T-helper 2 cell treated with Interferon-gamma antibody and Interleukin-4, amounts not matched to agents 5 μg/mL and 100 μg/mL, for 36 hours (primary cell): ENCODE results near the gene TANC1.

Experiments
- DNase-seq: peaks from one replicate; pipeline ENCODE4 v3.0.0; 2021; ENCODE audit warnings: low spot score
- H3K27ac Mint-ChIP-seq: one replicate; pipeline ENCODE4 v1.8.0; 2021; ENCODE audit warnings: mild to moderate bottlenecking, mixed read lengths
- H3K27me3 Mint-ChIP-seq: one replicate; pipeline ENCODE4 v1.8.0; 2021; ENCODE audit warnings: low read depth, mixed read lengths
- H3K36me3 Mint-ChIP-seq: one replicate; pipeline ENCODE4 v1.8.0; 2021; ENCODE audit warnings: low read depth, mixed read lengths
- H3K4me1 Mint-ChIP-seq: one replicate; pipeline ENCODE4 v1.8.0; 2021; ENCODE audit warnings: low read depth, mixed read lengths
- H3K4me3 Mint-ChIP-seq: one replicate; pipeline ENCODE4 v1.8.0; 2022; ENCODE audit warnings: mild to moderate bottlenecking, moderate library complexity, mixed read lengths
- H3K9me3 Mint-ChIP-seq: one replicate; pipeline ENCODE4 v1.8.0; 2021; ENCODE audit warnings: mixed read lengths

The TANC1 gene

DNA sequence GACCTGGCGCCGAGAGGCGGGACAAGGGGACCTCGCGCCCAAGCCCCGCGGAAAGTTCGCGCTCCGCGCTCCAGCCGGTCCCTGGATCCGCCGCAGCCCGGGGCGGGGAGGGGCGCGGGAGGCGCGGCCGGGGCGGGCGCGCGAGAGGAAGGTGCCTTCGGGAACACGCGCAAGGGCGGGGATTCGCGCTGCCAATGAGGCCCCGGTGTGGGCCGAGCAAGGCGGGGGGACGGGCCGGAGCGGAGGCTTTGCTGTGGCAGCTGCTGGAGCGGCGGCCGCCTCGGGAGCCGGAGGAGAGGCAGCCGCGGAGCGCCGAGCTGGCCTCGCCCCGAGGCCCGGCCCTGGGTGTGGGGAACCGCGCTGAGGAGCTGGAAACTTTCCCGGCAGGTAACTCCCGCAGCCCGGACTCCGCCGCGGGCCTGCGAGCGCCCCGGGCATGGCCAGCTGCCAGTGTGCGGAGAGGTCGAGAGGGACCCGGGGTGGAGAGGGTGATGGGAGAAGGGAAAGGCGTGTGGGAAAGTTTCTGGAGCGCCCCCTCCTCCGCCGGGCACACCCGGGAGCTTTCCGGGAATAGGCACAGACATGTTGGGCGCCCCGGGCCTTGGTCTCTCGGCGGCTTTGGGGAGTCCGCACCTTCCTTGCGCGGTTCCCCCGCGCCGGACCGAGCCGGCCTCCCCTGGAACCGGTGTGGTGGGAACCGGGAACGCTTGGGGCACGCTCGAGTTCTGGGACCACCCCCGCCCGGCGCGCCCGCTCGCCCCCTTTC is at the start of gene TANC1:
TSS of gene TANC1 (plus strand) at position 245 of the 766 bp plus-strand sequence. CDS start 97,271 bp downstream, outside the sequence.
- no peaks in the 10 kb centered on the region for H3K36me3 Mint-ChIP-seq
- peak; percentile 69 for DNase-seq
- H3K27ac Mint-ChIP-seq = no peak within 1 kb of the TSS
- H3K4me1 Mint-ChIP-seq = peaks cover 14% of the 10 kb centered on the region
- no peaks in the 10 kb centered on the region for H3K9me3 Mint-ChIP-seq
- H3K27me3 Mint-ChIP-seq = peaks cover 71% of the 10 kb centered on the region
- peak within 1 kb of the TSS; percentile 81 for H3K4me3 Mint-ChIP-seq

GRCh38 chr2:158921599-158922408 is 46.6 kb upstream of the TANC1 start:
- Mint-ChIP-seq H3K9me3 (no peaks in the 10 kb centered on the region), H3K4me3 (no peak overlapping the region), H3K4me1 (no peaks in the 10 kb centered on the region), H3K27me3 (no peaks in the 10 kb centered on the region), H3K36me3 (no peaks in the 10 kb centered on the region), H3K27ac (no peak overlapping the region)
- DNase-seq = no peak

DNA sequence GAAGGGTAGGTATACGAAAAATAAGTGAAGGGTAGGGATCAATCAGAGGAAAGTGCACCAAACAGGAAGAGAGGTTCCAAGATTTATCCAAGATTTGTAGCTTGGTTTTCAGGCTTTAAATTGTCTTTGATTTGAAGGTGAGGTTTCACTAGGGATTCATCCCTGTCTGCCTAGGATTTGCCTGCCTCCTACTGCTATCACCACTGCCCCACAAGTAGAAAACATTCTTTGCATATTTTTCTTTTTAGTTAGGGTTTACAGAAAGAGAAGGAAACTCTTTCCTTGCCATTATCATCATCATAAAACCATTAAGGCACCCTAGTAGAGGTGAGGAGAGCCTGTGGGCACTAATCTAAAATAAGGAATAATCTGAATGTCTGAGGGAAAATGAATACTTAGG is 45.8 kb upstream of the TANC1 start:
- Mint-ChIP-seq H3K9me3 (no peaks in the 10 kb centered on the region), H3K4me1 (no peaks in the 10 kb centered on the region), H3K27ac (no peak overlapping the region), H3K27me3 (no peaks in the 10 kb centered on the region), H3K4me3 (no peak overlapping the region), H3K36me3 (no peaks in the 10 kb centered on the region)
- DNase-seq = no peak

DNA sequence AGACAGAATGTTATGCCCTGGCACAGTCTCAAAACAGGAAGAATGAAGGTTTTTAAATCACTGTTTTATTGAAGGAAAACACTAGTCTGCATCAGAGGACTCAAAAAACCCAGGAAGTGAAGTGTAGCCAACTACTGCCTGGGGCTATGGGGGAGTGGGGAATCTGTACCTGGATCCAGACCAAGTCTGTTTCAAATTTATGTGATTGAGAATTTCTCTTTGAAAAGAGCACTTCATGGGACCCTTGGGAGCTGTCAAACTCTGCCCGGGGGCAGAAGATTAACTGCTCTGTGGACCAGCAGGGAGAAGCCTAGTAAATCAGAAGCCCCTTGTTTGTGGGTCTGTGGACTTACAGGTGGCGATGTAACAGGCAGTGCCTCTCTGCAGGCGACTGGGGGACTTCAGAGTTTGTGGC is 45.3 kb upstream of the TANC1 start:
- Mint-ChIP-seq H3K27ac (no peak overlapping the region), H3K4me3 (no peak overlapping the region), H3K9me3 (no peaks in the 10 kb centered on the region), H3K4me1 (no peaks in the 10 kb centered on the region), H3K27me3 (no peaks in the 10 kb centered on the region), H3K36me3 (no peaks in the 10 kb centered on the region)
- no peak for DNase-seq

DNA sequence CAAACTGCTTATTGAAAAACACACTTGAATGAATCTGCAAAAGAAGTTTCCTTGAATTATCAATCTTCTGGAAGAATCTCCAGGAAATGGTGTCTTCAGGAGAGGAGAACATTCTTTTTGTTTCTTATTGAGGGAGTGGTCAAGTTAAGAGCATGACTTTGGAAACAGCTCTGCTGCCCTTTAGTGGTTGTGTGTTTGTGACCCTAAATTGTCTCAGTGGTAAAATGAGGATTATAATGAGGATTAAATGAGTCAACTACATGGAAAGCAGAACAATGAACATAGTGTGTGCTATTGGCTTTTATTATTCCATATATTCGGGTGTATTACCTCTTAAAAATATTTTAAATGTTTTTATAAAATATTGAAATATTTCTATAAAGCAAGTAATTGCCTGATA is 44.8 kb upstream of the TANC1 start:
- H3K9me3 Mint-ChIP-seq = no peaks in the 10 kb centered on the region
- DNase-seq = no peak
- H3K27ac Mint-ChIP-seq = no peak overlapping the region
- H3K4me1 Mint-ChIP-seq = no peaks in the 10 kb centered on the region
- no peaks in the 10 kb centered on the region for H3K36me3 Mint-ChIP-seq
- no peak overlapping the region for H3K4me3 Mint-ChIP-seq
- no peaks in the 10 kb centered on the region for H3K27me3 Mint-ChIP-seq

GRCh38 chr2:158926478-158926948 is 41.9 kb upstream of the TANC1 start:
- Mint-ChIP-seq H3K4me3 (no peak overlapping the region), H3K9me3 (no peaks in the 10 kb centered on the region), H3K27ac (no peak overlapping the region), H3K36me3 (no peaks in the 10 kb centered on the region), H3K4me1 (no peaks in the 10 kb centered on the region), H3K27me3 (no peaks in the 10 kb centered on the region)
- DNase-seq = no peak

DNA sequence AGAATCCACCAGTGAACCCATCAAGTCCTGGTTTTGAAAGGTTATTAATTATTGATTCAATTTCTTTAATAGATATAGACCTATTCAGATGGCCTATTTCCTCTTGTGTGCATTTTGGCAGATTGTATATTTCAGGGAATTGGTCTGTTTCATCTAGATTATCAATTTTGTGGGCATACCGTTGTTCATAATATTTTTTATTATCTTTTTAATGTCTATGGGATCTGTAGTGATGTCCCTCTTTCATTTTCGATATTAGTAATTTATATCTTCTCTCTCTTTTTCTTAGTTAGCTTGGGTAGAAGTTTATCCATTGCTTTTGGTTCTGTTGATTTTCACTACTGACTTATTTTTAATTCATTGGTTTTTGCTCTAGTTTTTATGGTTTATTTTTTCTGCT is 39.9 kb upstream of the TANC1 start:
- no peaks in the 10 kb centered on the region for H3K27me3 Mint-ChIP-seq
- no peak overlapping the region for H3K4me3 Mint-ChIP-seq
- DNase-seq = no peak
- H3K27ac Mint-ChIP-seq = no peak overlapping the region
- H3K9me3 Mint-ChIP-seq = no peaks in the 10 kb centered on the region
- no peaks in the 10 kb centered on the region for H3K4me1 Mint-ChIP-seq
- no peaks in the 10 kb centered on the region for H3K36me3 Mint-ChIP-seq

DNA sequence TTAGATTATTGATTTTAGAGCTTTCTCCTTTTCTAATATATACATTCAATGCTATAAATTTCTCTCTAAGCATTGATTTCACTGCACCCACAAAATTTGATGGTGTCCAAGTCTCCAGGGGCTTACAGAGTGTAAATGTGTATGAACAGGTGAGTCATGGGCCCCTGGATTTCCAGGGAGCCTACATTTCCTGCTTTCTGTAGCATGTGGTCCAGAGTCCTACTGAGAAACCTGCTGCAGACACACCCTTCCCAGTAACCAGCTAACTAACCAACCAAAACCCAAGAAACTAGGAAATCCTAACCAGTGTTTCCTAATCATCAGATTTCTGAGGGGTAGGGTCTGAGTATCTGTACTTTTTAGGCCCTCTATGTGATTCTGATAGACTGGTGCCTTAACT is 39.5 kb upstream of the TANC1 start:
- DNase-seq = no peak
- Mint-ChIP-seq H3K36me3 (no peaks in the 10 kb centered on the region), H3K4me3 (no peak overlapping the region), H3K27ac (no peak overlapping the region), H3K9me3 (no peaks in the 10 kb centered on the region), H3K4me1 (no peaks in the 10 kb centered on the region), H3K27me3 (no peaks in the 10 kb centered on the region)

DNA sequence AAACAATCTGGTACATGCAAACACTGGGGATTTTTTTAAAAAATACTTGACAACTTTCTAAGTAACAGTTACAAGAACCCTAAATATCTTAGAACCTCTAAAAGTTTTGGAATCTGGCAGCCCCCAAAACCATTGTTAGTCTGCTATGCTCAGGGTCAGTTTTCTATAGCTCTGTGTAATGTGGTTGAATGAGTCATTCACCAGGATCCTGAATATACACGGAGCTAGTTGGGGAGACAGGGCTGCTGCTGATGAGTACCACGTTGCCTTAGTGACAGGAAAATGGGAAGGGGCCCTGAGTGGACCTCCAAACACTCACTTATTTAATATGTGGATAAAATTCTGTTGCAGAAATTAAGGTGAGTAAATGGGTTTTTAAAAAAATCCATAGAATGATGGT is 36.9 kb upstream of the TANC1 start:
- Mint-ChIP-seq H3K4me3 (no peak overlapping the region), H3K27ac (no peak overlapping the region), H3K9me3 (no peaks in the 10 kb centered on the region), H3K27me3 (no peaks in the 10 kb centered on the region), H3K36me3 (no peaks in the 10 kb centered on the region), H3K4me1 (no peaks in the 10 kb centered on the region)
- DNase-seq = no peak

GRCh38 chr2:158932131-158932645 is 36.3 kb upstream of the TANC1 start:
- Mint-ChIP-seq H3K4me1 (no peaks in the 10 kb centered on the region), H3K36me3 (no peaks in the 10 kb centered on the region), H3K9me3 (no peaks in the 10 kb centered on the region), H3K27me3 (no peaks in the 10 kb centered on the region), H3K27ac (no peak overlapping the region), H3K4me3 (no peak overlapping the region)
- no peak for DNase-seq

DNA sequence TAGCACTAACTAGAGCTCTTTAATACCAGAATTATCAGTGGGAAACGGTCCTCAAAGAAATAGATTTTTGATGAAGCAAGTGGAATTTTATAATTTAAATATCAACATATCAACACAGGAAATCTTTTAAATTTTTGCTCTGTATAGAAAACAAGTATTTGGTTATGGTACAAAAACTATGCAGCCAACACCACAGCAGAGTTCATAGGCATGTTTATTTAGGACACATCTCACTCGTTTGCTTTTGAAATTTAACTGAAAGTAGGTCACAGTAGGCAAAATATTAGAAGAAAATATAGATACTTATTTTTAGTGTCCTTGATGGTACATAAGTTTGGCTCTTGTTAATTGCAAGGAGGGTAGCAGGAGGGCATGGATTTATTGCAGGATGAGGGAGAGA is 34.3 kb upstream of the TANC1 start:
- Mint-ChIP-seq H3K27me3 (no peaks in the 10 kb centered on the region), H3K36me3 (no peaks in the 10 kb centered on the region), H3K4me3 (no peak overlapping the region), H3K9me3 (no peaks in the 10 kb centered on the region), H3K4me1 (no peaks in the 10 kb centered on the region), H3K27ac (no peak overlapping the region)
- DNase-seq = no peak

DNA sequence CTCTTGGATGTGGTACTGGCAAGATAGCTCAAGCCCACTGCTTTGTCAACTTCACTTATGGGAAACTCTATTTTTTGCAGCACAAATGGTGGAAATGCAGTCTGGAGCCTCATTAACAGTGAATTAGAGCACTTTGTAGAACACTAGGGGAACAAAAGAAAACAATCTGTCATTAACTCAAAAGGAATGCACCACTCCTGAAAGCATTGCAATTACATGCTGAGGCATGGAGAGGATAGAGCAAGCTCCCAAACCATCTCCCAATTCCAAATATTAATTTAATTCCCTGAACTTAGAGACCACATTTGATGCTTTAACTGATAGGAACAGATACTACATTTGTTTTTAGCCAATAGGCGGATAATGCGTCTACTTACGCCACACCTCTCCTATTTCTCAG is 32.8 kb upstream of the TANC1 start:
- Mint-ChIP-seq H3K36me3 (no peaks in the 10 kb centered on the region), H3K27ac (no peak overlapping the region), H3K4me1 (no peaks in the 10 kb centered on the region), H3K9me3 (no peaks in the 10 kb centered on the region), H3K27me3 (no peaks in the 10 kb centered on the region), H3K4me3 (no peak overlapping the region)
- no peak for DNase-seq

GRCh38 chr2:158936978-158937377 is 31.5 kb upstream of the TANC1 start:
- Mint-ChIP-seq H3K27ac (no peak overlapping the region), H3K27me3 (no peaks in the 10 kb centered on the region), H3K36me3 (no peaks in the 10 kb centered on the region), H3K4me1 (no peaks in the 10 kb centered on the region), H3K4me3 (no peak overlapping the region), H3K9me3 (no peaks in the 10 kb centered on the region)
- DNase-seq = no peak

- no peaks in the 10 kb centered on the region for H3K9me3 Mint-ChIP-seq
- H3K4me1 Mint-ChIP-seq = no peaks in the 10 kb centered on the region
- H3K27ac Mint-ChIP-seq = no peak overlapping the region
- DNase-seq = no peak
- H3K4me3 Mint-ChIP-seq = no peak overlapping the region
- no peaks in the 10 kb centered on the region for H3K27me3 Mint-ChIP-seq
- H3K36me3 Mint-ChIP-seq = no peaks in the 10 kb centered on the region
Observed at GRCh38 chr2:158940356-158940755, 28.1 kb upstream of the TANC1 start.
